SU-DHL-6 (cell line): ENCODE results near the gene SPATA33.

ENCODE experiments used
- H2AFZ ChIP-seq: fragments of 200-600 bp; sonication (generic); 2 replicates; pipeline ENCODE4 v1.6.1; 2014; ENCODE audit warnings: low read depth, mild to moderate bottlenecking, moderate library complexity, mixed read lengths, antibody characterized with exemption, low read length; ENCODE audit not compliant: severe bottlenecking
- H3F3A ChIP-seq: fragments of 200-600 bp; shearing (Covaris generic); 2 replicates; pipeline ENCODE4 v1.6.0; 2016; ENCODE audit warnings: antibody characterized with exemption, mild to moderate bottlenecking; ENCODE audit not compliant: insufficient read depth
- H3K27ac ChIP-seq: fragments of 200-600 bp; sonication (generic); 2 replicates; pipeline ENCODE4 v1.5.1; 2016; ENCODE audit warnings: low read depth, mild to moderate bottlenecking, low read length, moderate library complexity, mixed read lengths
- H3K27me3 ChIP-seq: fragments of 200-600 bp; sonication (generic), shearing (Covaris generic); 2 replicates; pipeline ENCODE4 v1.6.0; 2014; ENCODE audit warnings: mild to moderate bottlenecking, low read length
- H3K36me3 ChIP-seq: fragments of 200-600 bp; sonication (generic); 2 replicates; pipeline ENCODE4 v1.6.1; 2014; ENCODE audit warnings: mild to moderate bottlenecking, low read length, mixed read lengths
- H3K4me2 ChIP-seq: fragments of 300-600, 200-600 bp; shearing (Covaris generic), sonication (generic); 2 replicates; pipeline ENCODE4 v1.6.0; 2014; ENCODE audit warnings: low read length, low read depth, mild to moderate bottlenecking; ENCODE audit not compliant: poor library complexity, severe bottlenecking
- H3K4me3 ChIP-seq: fragments of 200-600 bp; sonication (generic); 2 replicates; pipeline ENCODE4 v1.5.1; 2014; ENCODE audit warnings: antibody characterized with exemption, low read length, mild to moderate bottlenecking, mixed read lengths; ENCODE audit not compliant: insufficient read depth, poor library complexity, severe bottlenecking
- H3K79me2 ChIP-seq: fragments of 200-600 bp; sonication (generic); 2 replicates; pipeline ENCODE4 v1.6.1; 2014; ENCODE audit warnings: mild to moderate bottlenecking, low read length, moderate library complexity; ENCODE audit not compliant: insufficient read depth
- H3K9ac ChIP-seq: fragments of 200-600 bp; sonication (generic); 2 replicates; pipeline ENCODE4 v1.7.0; 2014; ENCODE audit warnings: mild to moderate bottlenecking, low read length
- H3K9me2 ChIP-seq: fragments of 200-600 bp; sonication (generic); replicated peaks from 2 replicates; pipeline ENCODE4 v1.6.1; 2014; ENCODE audit warnings: low read length; ENCODE audit not compliant: insufficient read depth
- H3K9me3 ChIP-seq: fragments of 200-600 bp; sonication (generic); 2 replicates; pipeline ENCODE4 v1.6.1; 2014; ENCODE audit warnings: low read length, mixed read lengths; ENCODE audit not compliant: insufficient read depth
- H4K20me1 ChIP-seq: fragments of 200-600 bp; sonication (generic); 2 replicates; pipeline ENCODE4 v1.6.1; 2014; ENCODE audit warnings: low read depth, mild to moderate bottlenecking, antibody characterized with exemption, low read length, moderate library complexity, mixed read lengths
- EZH2phosphoT487 ChIP-seq: fragments of 200-600 bp; sonication (generic), shearing (Covaris generic); conservative IDR thresholded peaks from 2 replicates; pipeline ENCODE4 v1.6.1; 2018; ENCODE audit warnings: mild to moderate bottlenecking, antibody characterized with exemption, low read length, moderate library complexity, mixed read lengths
- TF ChIP-seq, protein P1 (sequence below): fragments of 200-600 bp; sonication (generic); IDR thresholded peaks from one replicate; pipeline ENCODE4 v1.5.1; 2017; ENCODE audit warnings: antibody characterized with exemption, mild to moderate bottlenecking, low read length, moderate library complexity; ENCODE audit not compliant: insufficient read depth, poor library complexity, severe bottlenecking

Gene SPATA33

DNA sequence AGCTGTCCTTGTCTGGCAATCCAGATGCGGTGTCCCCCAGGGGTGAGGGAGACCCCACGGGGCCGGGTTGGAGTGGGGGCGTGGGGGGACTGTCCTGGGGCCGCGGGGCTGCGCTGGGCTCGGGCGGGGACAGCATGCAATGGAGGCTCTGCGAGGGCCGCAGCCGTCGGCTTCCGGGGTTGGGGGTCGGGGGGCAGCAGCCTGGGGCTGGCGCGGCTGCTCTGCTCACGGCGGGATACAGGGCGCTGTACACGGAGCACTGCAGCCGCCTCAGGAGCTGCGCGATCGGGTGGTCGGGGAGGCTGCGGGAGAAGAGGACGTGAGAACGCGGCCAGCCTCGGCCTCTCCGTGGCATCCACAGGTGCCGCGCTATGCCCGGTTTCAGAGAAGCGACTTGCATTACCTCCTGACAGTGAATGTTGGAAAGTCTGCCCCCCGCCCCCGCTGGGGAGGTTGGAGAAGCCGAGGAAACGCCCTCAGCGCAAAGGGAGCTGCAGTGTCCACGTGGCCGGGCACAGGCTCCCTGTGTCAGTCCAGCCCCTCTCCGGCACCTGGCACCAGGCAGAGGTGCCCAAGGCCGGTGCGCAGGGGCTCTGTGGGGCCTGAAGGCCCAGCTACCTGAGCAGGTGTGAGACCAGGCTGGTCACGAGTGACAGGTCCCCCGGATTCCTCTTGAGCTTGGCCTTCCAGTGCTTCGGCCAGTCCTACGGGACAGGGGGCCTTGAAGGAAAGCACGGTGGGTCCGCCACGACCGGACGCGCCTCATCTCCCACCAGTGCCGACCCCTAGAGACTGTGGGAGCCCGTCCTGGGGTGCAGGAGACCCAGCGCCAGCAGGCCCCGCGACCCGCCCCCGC is 53.3 kb downstream of the SPATA33 start:
- TF ChIP-seq, protein P1, sequence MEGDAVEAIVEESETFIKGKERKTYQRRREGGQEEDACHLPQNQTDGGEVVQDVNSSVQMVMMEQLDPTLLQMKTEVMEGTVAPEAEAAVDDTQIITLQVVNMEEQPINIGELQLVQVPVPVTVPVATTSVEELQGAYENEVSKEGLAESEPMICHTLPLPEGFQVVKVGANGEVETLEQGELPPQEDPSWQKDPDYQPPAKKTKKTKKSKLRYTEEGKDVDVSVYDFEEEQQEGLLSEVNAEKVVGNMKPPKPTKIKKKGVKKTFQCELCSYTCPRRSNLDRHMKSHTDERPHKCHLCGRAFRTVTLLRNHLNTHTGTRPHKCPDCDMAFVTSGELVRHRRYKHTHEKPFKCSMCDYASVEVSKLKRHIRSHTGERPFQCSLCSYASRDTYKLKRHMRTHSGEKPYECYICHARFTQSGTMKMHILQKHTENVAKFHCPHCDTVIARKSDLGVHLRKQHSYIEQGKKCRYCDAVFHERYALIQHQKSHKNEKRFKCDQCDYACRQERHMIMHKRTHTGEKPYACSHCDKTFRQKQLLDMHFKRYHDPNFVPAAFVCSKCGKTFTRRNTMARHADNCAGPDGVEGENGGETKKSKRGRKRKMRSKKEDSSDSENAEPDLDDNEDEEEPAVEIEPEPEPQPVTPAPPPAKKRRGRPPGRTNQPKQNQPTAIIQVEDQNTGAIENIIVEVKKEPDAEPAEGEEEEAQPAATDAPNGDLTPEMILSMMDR, result no peak
- TF ChIP-seq EZH2phosphoT487, result no peak
- H3K9ac ChIP-seq, result no peak overlapping the region
- H4K20me1 ChIP-seq, result no peaks in the 10 kb centered on the region
- H3K9me2 ChIP-seq, result no peaks in the 10 kb centered on the region
- no peaks in the 10 kb centered on the region for H3K36me3 ChIP-seq
- H3K27me3 ChIP-seq, result no peaks in the 10 kb centered on the region
- H3K27ac ChIP-seq, result no peak overlapping the region
- H3K4me2 ChIP-seq, result no peak overlapping the region
- no peak overlapping the region for H2AFZ ChIP-seq
- no peak overlapping the region for H3K4me3 ChIP-seq
- no peaks in the 10 kb centered on the region for H3F3A ChIP-seq
- no peaks in the 10 kb centered on the region for H3K9me3 ChIP-seq
- H3K79me2 ChIP-seq, result no peaks in the 10 kb centered on the region; the same call in 1 of the 2 replicates

DNA sequence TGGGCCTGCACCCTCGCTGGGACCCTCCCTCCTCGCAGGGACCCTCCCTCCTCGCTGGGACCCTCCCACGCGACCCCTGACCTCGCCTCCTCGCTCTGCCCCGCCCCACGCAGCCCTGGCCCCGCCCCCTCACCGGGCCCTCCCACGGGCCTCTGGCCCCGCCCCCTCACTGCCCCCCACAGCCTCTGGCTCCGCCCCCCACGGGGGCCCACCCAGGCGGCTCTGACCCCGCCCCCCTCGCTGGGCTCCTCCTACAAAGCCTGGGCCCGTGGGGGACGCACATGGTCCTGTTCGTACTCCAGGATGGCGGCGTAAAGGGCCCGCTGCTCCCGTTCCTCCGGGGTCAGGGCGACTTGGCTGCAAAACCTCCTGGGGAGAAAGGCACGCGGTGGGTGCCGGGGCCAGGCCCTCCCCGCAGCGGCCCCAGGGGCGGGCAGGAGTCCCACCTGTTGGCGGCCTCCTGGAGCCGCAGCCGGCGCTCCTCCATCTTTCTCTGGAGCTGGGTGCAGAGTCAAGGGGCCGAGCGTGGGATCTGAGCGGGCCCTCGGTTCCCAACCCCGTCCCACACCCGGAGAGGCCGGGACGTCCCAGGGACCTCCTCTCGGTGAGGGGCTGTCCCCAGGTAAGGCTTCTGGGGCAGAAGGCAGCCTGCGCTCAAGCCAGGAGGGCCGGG is 54.1 kb downstream of the SPATA33 start:
- Histone ChIP-seq H3K9me3 (no peaks in the 10 kb centered on the region), H3K9ac (peak overlapping the region; percentile 85), H3K79me2 (no peaks in the 10 kb centered on the region; the same call in 1 of the 2 replicates), H3K27me3 (no peaks in the 10 kb centered on the region), H3K27ac (no peak overlapping the region), H3K9me2 (no peaks in the 10 kb centered on the region), H2AFZ (peak overlapping the region; percentile 85), H4K20me1 (no peaks in the 10 kb centered on the region), H3K4me3 (peak overlapping the region; percentile 92), H3K36me3 (no peaks in the 10 kb centered on the region), H3F3A (no peaks in the 10 kb centered on the region), H3K4me2 (peak overlapping the region; percentile 72)
- TF ChIP-seq, protein P1, result no peak
- no peak for TF ChIP-seq EZH2phosphoT487

DNA sequence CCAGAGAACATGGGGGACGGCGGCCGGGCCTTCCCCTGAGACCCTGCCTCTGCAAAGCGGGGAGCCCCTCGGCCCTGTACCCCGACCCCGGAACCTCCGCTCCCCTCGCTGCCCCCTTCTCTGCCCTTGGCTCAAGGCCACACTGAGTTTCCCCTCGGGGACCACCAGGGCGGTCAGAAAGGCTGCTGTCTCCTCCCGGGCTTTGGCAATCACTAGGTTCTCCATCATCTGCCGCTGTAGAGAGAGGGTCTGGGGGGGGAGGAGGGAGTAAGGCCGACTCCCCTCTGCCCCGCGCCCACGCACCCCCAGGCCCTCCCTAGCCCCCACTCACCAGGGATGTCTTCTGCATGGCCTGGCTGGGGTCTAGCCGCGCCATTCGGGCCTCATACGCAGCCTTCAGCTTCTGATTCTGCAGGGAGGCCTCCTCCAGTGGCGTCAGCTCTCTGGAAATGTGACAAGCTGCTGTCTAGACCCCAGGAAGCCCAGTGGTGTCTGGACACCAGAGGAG is 54.7 kb downstream of the SPATA33 start:
- H3K79me2 ChIP-seq, result no peaks in the 10 kb centered on the region; the same call in 1 of the 2 replicates
- H3K9ac ChIP-seq, result peak overlapping the region; percentile 85
- H3K4me3 ChIP-seq, result peak overlapping the region; percentile 92
- no peaks in the 10 kb centered on the region for H3K9me2 ChIP-seq
- TF ChIP-seq, protein P1, result no peak
- no peak for TF ChIP-seq EZH2phosphoT487
- H3K27me3 ChIP-seq, result no peaks in the 10 kb centered on the region
- H3K4me2 ChIP-seq, result peak overlapping the region; percentile 72
- H3K9me3 ChIP-seq, result no peaks in the 10 kb centered on the region
- H3F3A ChIP-seq, result no peaks in the 10 kb centered on the region
- no peak overlapping the region for H3K27ac ChIP-seq
- peak overlapping the region; percentile 85 for H2AFZ ChIP-seq
- no peaks in the 10 kb centered on the region for H3K36me3 ChIP-seq
- no peaks in the 10 kb centered on the region for H4K20me1 ChIP-seq
